22Rv1 (cell line): ENCODE data around the gene ZCCHC4.

ENCODE experiments used
- ZFX ChIP-seq: fragments of 450-650 bp; IDR thresholded peaks from 2 replicates; pipeline ENCODE4 v1.6.1; 2017; ENCODE audit warnings: antibody characterized with exemption, borderline replicate concordance
- TF ChIP-seq, protein P1 (sequence below): fragments of 450-650 bp; IDR thresholded peaks from 2 replicates; pipeline ENCODE4 v1.5.1; 2017; ENCODE audit warnings: mild to moderate bottlenecking

DNA sequence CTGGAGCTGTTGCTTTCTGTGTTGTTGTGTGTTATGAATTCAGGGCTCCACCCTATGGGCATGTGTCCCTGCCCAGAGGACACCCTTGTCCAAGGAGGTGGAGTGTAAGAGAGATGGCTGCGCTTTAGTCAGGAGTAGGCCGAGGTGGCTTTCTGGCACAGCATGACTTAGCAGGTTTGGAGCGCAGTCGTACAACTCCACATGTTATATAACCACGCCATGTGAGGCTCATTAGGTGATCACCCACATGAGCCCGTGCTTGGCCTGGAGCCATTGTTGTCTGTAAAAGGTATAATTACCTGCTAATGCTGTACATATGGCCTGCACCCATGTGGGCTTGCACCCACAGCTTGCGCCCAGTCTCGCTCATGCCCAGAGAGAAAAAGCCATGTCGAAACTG lies 48.7 kb downstream of the ZCCHC4 start:
- TF ChIP-seq, protein P1, sequence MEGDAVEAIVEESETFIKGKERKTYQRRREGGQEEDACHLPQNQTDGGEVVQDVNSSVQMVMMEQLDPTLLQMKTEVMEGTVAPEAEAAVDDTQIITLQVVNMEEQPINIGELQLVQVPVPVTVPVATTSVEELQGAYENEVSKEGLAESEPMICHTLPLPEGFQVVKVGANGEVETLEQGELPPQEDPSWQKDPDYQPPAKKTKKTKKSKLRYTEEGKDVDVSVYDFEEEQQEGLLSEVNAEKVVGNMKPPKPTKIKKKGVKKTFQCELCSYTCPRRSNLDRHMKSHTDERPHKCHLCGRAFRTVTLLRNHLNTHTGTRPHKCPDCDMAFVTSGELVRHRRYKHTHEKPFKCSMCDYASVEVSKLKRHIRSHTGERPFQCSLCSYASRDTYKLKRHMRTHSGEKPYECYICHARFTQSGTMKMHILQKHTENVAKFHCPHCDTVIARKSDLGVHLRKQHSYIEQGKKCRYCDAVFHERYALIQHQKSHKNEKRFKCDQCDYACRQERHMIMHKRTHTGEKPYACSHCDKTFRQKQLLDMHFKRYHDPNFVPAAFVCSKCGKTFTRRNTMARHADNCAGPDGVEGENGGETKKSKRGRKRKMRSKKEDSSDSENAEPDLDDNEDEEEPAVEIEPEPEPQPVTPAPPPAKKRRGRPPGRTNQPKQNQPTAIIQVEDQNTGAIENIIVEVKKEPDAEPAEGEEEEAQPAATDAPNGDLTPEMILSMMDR, result no peak
- no peak for TF ChIP-seq ZFX
